Loucy (cell line): ENCODE data around the gene FAM83C.

Experiments used
- H2AFZ ChIP-seq: fragments of 200-600 bp; sonication (generic); 2 replicates; pipeline ENCODE4 v1.6.0; 2016; ENCODE audit warnings: antibody characterized with exemption, mild to moderate bottlenecking, low read length, moderate library complexity
- H3F3A ChIP-seq: fragments of 200-600 bp; 2 replicates; pipeline ENCODE4 v1.6.0; 2016; ENCODE audit warnings: antibody characterized with exemption, low read depth, mild to moderate bottlenecking
- H3K27me3 ChIP-seq: fragments of 200-600 bp; sonication (generic); 2 replicates; pipeline ENCODE4 v1.6.1; 2014; ENCODE audit warnings: low read length, mild to moderate bottlenecking; ENCODE audit not compliant: insufficient read depth, poor library complexity, severe bottlenecking
- H3K36me3 ChIP-seq: fragments of 200-600 bp; sonication (generic); 2 replicates; pipeline ENCODE4 v1.6.1; 2016; ENCODE audit warnings: low read length; ENCODE audit not compliant: insufficient read depth
- H3K4me1 ChIP-seq: fragments of 200-600 bp; sonication (generic); 2 replicates; pipeline ENCODE4 v1.5.1; 2014; ENCODE audit warnings: low read length, mild to moderate bottlenecking; ENCODE audit not compliant: insufficient read depth, poor library complexity, severe bottlenecking
- H3K4me2 ChIP-seq: fragments of 200-600 bp; sonication (generic); 2 replicates; pipeline ENCODE4 v1.6.0; 2014; ENCODE audit warnings: antibody characterized with exemption, low read length, low read depth, mild to moderate bottlenecking; ENCODE audit not compliant: poor library complexity, severe bottlenecking
- H3K4me3 ChIP-seq: fragments of 200-600 bp; sonication (generic); 2 replicates; pipeline ENCODE4 v1.5.1; 2014; ENCODE audit warnings: low read length, mild to moderate bottlenecking, mixed read lengths; ENCODE audit not compliant: poor library complexity, severe bottlenecking
- H3K79me2 ChIP-seq: fragments of 200-600 bp; sonication (generic); 2 replicates; pipeline ENCODE4 v1.6.1; 2014; ENCODE audit warnings: low read length; ENCODE audit not compliant: insufficient read depth
- H3K9ac ChIP-seq: fragments of 200-600 bp; sonication (generic); 2 replicates; pipeline ENCODE4 v1.6.0; 2014; ENCODE audit warnings: mild to moderate bottlenecking, low read depth, low read length, moderate library complexity; ENCODE audit not compliant: poor library complexity, severe bottlenecking
- H3K9me2 ChIP-seq: fragments of 200-600 bp; sonication (generic); replicated peaks from 2 replicates; pipeline ENCODE4 v1.6.1; 2016; ENCODE audit warnings: low read depth, low read length, mixed read lengths
- H3K9me3 ChIP-seq: fragments of 200-600 bp; sonication (generic); 2 replicates; pipeline ENCODE4 v1.6.1; 2014; ENCODE audit warnings: mild to moderate bottlenecking, antibody characterized with exemption, low read length, low read depth; ENCODE audit not compliant: insufficient read depth
- H4K20me1 ChIP-seq: fragments of 200-600 bp; sonication (generic); 2 replicates; pipeline ENCODE4 v1.6.0; 2014; ENCODE audit warnings: antibody characterized with exemption, low read length, mild to moderate bottlenecking; ENCODE audit not compliant: insufficient read depth, poor library complexity, severe bottlenecking
- EZH2phosphoT487 ChIP-seq: fragments of 200-600 bp; IDR thresholded peaks from 2 replicates; pipeline ENCODE4 v1.6.1; 2018; ENCODE audit warnings: antibody characterized with exemption, mild to moderate bottlenecking, moderate library complexity, borderline replicate concordance
- TF ChIP-seq, protein P1 (sequence below): fragments of 200-600 bp; sonication (generic); conservative IDR thresholded peaks from 2 replicates; pipeline ENCODE4 v1.5.1; 2014; ENCODE audit warnings: mild to moderate bottlenecking, antibody characterized with exemption, low read length

The FAM83C gene

GRCh38 chr20:35293303-35294292, 1.4 kb upstream of the FAM83C start:
- H2AFZ ChIP-seq, result no peak overlapping the region
- no peaks in the 10 kb centered on the region for H3K4me1 ChIP-seq
- H3K36me3 ChIP-seq, result no peaks in the 10 kb centered on the region
- H3K4me2 ChIP-seq, result no peak overlapping the region
- no peaks in the 10 kb centered on the region for H3K9me3 ChIP-seq
- TF ChIP-seq, protein P1, sequence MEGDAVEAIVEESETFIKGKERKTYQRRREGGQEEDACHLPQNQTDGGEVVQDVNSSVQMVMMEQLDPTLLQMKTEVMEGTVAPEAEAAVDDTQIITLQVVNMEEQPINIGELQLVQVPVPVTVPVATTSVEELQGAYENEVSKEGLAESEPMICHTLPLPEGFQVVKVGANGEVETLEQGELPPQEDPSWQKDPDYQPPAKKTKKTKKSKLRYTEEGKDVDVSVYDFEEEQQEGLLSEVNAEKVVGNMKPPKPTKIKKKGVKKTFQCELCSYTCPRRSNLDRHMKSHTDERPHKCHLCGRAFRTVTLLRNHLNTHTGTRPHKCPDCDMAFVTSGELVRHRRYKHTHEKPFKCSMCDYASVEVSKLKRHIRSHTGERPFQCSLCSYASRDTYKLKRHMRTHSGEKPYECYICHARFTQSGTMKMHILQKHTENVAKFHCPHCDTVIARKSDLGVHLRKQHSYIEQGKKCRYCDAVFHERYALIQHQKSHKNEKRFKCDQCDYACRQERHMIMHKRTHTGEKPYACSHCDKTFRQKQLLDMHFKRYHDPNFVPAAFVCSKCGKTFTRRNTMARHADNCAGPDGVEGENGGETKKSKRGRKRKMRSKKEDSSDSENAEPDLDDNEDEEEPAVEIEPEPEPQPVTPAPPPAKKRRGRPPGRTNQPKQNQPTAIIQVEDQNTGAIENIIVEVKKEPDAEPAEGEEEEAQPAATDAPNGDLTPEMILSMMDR, result no peak
- TF ChIP-seq EZH2phosphoT487, result no peak
- H3F3A ChIP-seq, result no peaks in the 10 kb centered on the region
- no peak overlapping the region for H3K9ac ChIP-seq
- no peaks in the 10 kb centered on the region for H3K79me2 ChIP-seq
- H3K9me2 ChIP-seq, result no peaks in the 10 kb centered on the region
- no peak overlapping the region for H3K4me3 ChIP-seq
- no peaks in the 10 kb centered on the region for H4K20me1 ChIP-seq
- no peaks in the 10 kb centered on the region for H3K27me3 ChIP-seq

- Histone ChIP-seq H2AFZ (no peak overlapping the region), H3K36me3 (no peaks in the 10 kb centered on the region), H3K9me3 (no peaks in the 10 kb centered on the region), H3K4me2 (no peak overlapping the region), H3K9me2 (no peaks in the 10 kb centered on the region), H3K27me3 (no peaks in the 10 kb centered on the region), H4K20me1 (no peaks in the 10 kb centered on the region), H3K9ac (no peak overlapping the region), H3F3A (no peaks in the 10 kb centered on the region), H3K79me2 (no peaks in the 10 kb centered on the region), H3K4me3 (no peak overlapping the region), H3K4me1 (no peaks in the 10 kb centered on the region)
- TF ChIP-seq, protein P1, result no peak
- TF ChIP-seq EZH2phosphoT487, result no peak
Measured at GRCh38 chr20:35292504-35293285, 470 bp upstream of the FAM83C start.

GRCh38 chr20:35290887-35291417, 1.3 kb downstream of the FAM83C start:
- Histone ChIP-seq H3K27me3 (no peaks in the 10 kb centered on the region), H2AFZ (no peak overlapping the region), H3K4me2 (no peak overlapping the region), H4K20me1 (no peaks in the 10 kb centered on the region), H3K9me2 (no peaks in the 10 kb centered on the region), H3K4me1 (no peaks in the 10 kb centered on the region), H3K9ac (no peak overlapping the region), H3K79me2 (no peaks in the 10 kb centered on the region), H3K9me3 (no peaks in the 10 kb centered on the region), H3K4me3 (no peak overlapping the region), H3K36me3 (no peaks in the 10 kb centered on the region), H3F3A (no peaks in the 10 kb centered on the region)
- TF ChIP-seq, protein P1, result no peak
- TF ChIP-seq EZH2phosphoT487, result no peak
